ENCODE measurements around the gene OLIG2.

DNA sequence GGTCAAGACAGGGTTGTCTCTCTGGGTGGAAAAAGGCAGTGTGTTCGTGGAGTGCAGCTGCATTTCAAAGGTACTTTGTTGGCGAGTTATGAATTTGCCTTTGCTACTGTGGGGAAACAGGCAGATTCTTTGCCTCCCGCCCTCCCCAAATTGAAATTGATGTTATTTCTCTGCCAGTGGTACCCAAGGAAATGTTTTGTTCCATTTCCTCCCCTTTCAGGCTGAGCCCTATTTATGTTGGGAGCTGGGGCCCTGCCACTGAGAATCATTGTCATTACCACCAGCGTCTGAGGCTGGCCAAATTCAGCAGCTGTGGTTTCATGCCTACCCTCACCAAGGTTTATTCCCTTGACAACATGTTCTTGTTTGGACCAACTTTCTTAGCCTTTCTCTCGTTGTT lies 48.5 kb upstream of the OLIG2 start:
- TF ChIP-seq, protein P1, sequence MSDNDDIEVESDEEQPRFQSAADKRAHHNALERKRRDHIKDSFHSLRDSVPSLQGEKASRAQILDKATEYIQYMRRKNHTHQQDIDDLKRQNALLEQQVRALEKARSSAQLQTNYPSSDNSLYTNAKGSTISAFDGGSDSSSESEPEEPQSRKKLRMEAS (CRISPR knock-in tag; IDR thresholded peaks at IDR 0.05): no peak
- TF ChIP-seq, protein P2, sequence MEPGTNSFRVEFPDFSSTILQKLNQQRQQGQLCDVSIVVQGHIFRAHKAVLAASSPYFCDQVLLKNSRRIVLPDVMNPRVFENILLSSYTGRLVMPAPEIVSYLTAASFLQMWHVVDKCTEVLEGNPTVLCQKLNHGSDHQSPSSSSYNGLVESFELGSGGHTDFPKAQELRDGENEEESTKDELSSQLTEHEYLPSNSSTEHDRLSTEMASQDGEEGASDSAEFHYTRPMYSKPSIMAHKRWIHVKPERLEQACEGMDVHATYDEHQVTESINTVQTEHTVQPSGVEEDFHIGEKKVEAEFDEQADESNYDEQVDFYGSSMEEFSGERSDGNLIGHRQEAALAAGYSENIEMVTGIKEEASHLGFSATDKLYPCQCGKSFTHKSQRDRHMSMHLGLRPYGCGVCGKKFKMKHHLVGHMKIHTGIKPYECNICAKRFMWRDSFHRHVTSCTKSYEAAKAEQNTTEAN (CRISPR knock-in tag; IDR thresholded peaks at IDR 0.05): no peak
- TF ChIP-seq GRHL2 (CRISPR knock-in tag; IDR thresholded peaks at IDR 0.05; ENCODE audit: insufficient replicate concordance, severe bottlenecking) (no peak), FOXP1 (CRISPR knock-in tag; IDR thresholded peaks at IDR 0.05; ENCODE audit: borderline replicate concordance) (no peak), RELA (CRISPR knock-in tag; IDR thresholded peaks at IDR 0.05; ENCODE audit: borderline replicate concordance) (no peak), JUN (CRISPR knock-in tag; IDR thresholded peaks at IDR 0.05) (no peak), ESRRA (CRISPR knock-in tag; IDR thresholded peaks at IDR 0.05; ENCODE audit: borderline replicate concordance) (no peak), SMAD4 (CRISPR knock-in tag; IDR thresholded peaks at IDR 0.05) (no peak)
- TF ChIP-seq, protein P3, sequence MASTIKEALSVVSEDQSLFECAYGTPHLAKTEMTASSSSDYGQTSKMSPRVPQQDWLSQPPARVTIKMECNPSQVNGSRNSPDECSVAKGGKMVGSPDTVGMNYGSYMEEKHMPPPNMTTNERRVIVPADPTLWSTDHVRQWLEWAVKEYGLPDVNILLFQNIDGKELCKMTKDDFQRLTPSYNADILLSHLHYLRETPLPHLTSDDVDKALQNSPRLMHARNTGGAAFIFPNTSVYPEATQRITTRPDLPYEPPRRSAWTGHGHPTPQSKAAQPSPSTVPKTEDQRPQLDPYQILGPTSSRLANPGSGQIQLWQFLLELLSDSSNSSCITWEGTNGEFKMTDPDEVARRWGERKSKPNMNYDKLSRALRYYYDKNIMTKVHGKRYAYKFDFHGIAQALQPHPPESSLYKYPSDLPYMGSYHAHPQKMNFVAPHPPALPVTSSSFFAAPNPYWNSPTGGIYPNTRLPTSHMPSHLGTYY (CRISPR knock-in tag; IDR thresholded peaks at IDR 0.05): no peak
- TF ChIP-seq, protein P4, sequence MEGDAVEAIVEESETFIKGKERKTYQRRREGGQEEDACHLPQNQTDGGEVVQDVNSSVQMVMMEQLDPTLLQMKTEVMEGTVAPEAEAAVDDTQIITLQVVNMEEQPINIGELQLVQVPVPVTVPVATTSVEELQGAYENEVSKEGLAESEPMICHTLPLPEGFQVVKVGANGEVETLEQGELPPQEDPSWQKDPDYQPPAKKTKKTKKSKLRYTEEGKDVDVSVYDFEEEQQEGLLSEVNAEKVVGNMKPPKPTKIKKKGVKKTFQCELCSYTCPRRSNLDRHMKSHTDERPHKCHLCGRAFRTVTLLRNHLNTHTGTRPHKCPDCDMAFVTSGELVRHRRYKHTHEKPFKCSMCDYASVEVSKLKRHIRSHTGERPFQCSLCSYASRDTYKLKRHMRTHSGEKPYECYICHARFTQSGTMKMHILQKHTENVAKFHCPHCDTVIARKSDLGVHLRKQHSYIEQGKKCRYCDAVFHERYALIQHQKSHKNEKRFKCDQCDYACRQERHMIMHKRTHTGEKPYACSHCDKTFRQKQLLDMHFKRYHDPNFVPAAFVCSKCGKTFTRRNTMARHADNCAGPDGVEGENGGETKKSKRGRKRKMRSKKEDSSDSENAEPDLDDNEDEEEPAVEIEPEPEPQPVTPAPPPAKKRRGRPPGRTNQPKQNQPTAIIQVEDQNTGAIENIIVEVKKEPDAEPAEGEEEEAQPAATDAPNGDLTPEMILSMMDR (IDR thresholded peaks at IDR 0.05): no peak
- TF ChIP-seq, protein P5, sequence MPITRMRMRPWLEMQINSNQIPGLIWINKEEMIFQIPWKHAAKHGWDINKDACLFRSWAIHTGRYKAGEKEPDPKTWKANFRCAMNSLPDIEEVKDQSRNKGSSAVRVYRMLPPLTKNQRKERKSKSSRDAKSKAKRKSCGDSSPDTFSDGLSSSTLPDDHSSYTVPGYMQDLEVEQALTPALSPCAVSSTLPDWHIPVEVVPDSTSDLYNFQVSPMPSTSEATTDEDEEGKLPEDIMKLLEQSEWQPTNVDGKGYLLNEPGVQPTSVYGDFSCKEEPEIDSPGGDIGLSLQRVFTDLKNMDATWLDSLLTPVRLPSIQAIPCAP (CRISPR knock-in tag; IDR thresholded peaks at IDR 0.05): no peak
- TF ChIP-seq, protein P6, sequence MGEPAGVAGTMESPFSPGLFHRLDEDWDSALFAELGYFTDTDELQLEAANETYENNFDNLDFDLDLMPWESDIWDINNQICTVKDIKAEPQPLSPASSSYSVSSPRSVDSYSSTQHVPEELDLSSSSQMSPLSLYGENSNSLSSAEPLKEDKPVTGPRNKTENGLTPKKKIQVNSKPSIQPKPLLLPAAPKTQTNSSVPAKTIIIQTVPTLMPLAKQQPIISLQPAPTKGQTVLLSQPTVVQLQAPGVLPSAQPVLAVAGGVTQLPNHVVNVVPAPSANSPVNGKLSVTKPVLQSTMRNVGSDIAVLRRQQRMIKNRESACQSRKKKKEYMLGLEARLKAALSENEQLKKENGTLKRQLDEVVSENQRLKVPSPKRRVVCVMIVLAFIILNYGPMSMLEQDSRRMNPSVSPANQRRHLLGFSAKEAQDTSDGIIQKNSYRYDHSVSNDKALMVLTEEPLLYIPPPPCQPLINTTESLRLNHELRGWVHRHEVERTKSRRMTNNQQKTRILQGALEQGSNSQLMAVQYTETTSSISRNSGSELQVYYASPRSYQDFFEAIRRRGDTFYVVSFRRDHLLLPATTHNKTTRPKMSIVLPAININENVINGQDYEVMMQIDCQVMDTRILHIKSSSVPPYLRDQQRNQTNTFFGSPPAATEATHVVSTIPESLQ (CRISPR knock-in tag; IDR thresholded peaks at IDR 0.05): no peak
- TF ChIP-seq, protein P7, sequence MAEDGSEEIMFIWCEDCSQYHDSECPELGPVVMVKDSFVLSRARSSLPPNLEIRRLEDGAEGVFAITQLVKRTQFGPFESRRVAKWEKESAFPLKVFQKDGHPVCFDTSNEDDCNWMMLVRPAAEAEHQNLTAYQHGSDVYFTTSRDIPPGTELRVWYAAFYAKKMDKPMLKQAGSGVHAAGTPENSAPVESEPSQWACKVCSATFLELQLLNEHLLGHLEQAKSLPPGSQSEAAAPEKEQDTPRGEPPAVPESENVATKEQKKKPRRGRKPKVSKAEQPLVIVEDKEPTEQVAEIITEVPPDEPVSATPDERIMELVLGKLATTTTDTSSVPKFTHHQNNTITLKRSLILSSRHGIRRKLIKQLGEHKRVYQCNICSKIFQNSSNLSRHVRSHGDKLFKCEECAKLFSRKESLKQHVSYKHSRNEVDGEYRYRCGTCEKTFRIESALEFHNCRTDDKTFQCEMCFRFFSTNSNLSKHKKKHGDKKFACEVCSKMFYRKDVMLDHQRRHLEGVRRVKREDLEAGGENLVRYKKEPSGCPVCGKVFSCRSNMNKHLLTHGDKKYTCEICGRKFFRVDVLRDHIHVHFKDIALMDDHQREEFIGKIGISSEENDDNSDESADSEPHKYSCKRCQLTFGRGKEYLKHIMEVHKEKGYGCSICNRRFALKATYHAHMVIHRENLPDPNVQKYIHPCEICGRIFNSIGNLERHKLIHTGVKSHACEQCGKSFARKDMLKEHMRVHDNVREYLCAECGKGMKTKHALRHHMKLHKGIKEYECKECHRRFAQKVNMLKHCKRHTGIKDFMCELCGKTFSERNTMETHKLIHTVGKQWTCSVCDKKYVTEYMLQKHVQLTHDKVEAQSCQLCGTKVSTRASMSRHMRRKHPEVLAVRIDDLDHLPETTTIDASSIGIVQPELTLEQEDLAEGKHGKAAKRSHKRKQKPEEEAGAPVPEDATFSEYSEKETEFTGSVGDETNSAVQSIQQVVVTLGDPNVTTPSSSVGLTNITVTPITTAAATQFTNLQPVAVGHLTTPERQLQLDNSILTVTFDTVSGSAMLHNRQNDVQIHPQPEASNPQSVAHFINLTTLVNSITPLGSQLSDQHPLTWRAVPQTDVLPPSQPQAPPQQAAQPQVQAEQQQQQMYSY (CRISPR knock-in tag; IDR thresholded peaks at IDR 0.05): no peak
- TF ChIP-seq, protein P8, sequence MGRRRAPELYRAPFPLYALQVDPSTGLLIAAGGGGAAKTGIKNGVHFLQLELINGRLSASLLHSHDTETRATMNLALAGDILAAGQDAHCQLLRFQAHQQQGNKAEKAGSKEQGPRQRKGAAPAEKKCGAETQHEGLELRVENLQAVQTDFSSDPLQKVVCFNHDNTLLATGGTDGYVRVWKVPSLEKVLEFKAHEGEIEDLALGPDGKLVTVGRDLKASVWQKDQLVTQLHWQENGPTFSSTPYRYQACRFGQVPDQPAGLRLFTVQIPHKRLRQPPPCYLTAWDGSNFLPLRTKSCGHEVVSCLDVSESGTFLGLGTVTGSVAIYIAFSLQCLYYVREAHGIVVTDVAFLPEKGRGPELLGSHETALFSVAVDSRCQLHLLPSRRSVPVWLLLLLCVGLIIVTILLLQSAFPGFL (CRISPR knock-in tag; IDR thresholded peaks at IDR 0.05; ENCODE audit: borderline replicate concordance): no peak
